ENCODE data around the gene PDLIM1.
A peak's percentile ranks its signal among the peaks of the same experiment; 100 is the strongest.

Gene PDLIM1

DNA sequence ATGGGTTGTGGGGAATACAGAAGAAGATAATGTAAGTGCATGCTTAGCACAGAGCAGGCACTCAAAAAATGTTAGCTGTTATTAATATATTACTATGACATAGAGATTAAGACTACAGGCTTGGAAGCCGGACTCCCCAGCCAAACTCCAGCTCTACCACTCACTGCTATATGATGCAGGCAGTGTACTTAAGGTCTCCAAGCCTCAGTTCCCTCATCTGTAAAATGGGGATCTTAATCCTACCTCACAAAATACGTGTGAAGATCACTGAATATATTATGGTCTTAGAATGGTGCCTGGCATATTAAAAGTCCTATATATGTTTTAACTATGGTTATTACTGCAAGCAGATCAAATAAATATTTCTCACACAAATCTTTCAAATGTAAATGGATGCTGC lies 5.2 kb downstream of the PDLIM1 start:
- no peak for TF ChIP-seq CSDC2 (CRISPR knock-in tag; IDR thresholded peaks at IDR 0.05)
- TF ChIP-seq OSR1 (CRISPR knock-in tag; IDR thresholded peaks at IDR 0.05), result no peak
- TF ChIP-seq SNAI2 (CRISPR knock-in tag; IDR thresholded peaks at IDR 0.05), result no peak
- no peak for TF ChIP-seq ZC3H10 (CRISPR knock-in tag; IDR thresholded peaks at IDR 0.05)
- no peak for TF ChIP-seq POU6F1 (CRISPR knock-in tag; IDR thresholded peaks at IDR 0.05; ENCODE audit: borderline replicate concordance, low read depth)
- TF ChIP-seq, protein P1, sequence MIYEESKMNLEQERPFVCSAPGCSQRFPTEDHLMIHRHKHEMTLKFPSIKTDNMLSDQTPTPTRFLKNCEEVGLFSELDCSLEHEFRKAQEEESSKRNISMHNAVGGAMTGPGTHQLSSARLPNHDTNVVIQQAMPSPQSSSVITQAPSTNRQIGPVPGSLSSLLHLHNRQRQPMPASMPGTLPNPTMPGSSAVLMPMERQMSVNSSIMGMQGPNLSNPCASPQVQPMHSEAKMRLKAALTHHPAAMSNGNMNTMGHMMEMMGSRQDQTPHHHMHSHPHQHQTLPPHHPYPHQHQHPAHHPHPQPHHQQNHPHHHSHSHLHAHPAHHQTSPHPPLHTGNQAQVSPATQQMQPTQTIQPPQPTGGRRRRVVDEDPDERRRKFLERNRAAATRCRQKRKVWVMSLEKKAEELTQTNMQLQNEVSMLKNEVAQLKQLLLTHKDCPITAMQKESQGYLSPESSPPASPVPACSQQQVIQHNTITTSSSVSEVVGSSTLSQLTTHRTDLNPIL (CRISPR knock-in tag; IDR thresholded peaks at IDR 0.05; ENCODE audit: low read depth), result no peak
- no peak for TF ChIP-seq ZNF565 (CRISPR knock-in tag; conservative IDR thresholded peaks at IDR 0.05; ENCODE audit: low read depth)
- no peak for TF ChIP-seq BACH2 (CRISPR knock-in tag; IDR thresholded peaks at IDR 0.05; ENCODE audit: borderline replicate concordance)
- no peak for TF ChIP-seq ZFP3 (CRISPR knock-in tag; IDR thresholded peaks at IDR 0.05)
- TF ChIP-seq RARB (CRISPR knock-in tag; IDR thresholded peaks at IDR 0.05), result no peak
- no peak for TF ChIP-seq ISL1 (CRISPR knock-in tag; IDR thresholded peaks at IDR 0.05)
- ATAC-seq, result no peak

DNA sequence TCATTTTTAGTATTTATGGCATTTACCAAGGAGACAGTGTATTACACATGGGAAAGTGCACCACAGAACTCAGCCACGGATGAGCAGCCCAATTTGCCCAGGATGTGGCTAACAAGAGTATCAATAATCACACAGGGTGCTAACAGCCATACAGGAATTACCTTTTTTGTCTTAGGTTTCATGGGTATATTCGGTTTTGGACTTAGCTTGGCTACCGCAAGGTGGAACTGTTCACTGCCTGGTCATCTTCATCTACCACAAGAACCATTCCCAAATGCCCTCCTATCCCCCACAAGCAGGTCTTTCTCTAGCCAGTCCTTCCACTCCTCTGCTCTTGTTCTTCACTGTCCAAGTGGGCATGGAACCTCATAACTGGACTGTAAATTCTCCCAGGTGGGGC lies 6.0 kb downstream of the PDLIM1 start:
- TF ChIP-seq ISL1 (CRISPR knock-in tag; IDR thresholded peaks at IDR 0.05), result no peak
- no peak for TF ChIP-seq ZNF70 (CRISPR knock-in tag; IDR thresholded peaks at IDR 0.05)
- TF ChIP-seq CSRNP3 (CRISPR knock-in tag; IDR thresholded peaks at IDR 0.05), result no peak
- TF ChIP-seq, protein P2, sequence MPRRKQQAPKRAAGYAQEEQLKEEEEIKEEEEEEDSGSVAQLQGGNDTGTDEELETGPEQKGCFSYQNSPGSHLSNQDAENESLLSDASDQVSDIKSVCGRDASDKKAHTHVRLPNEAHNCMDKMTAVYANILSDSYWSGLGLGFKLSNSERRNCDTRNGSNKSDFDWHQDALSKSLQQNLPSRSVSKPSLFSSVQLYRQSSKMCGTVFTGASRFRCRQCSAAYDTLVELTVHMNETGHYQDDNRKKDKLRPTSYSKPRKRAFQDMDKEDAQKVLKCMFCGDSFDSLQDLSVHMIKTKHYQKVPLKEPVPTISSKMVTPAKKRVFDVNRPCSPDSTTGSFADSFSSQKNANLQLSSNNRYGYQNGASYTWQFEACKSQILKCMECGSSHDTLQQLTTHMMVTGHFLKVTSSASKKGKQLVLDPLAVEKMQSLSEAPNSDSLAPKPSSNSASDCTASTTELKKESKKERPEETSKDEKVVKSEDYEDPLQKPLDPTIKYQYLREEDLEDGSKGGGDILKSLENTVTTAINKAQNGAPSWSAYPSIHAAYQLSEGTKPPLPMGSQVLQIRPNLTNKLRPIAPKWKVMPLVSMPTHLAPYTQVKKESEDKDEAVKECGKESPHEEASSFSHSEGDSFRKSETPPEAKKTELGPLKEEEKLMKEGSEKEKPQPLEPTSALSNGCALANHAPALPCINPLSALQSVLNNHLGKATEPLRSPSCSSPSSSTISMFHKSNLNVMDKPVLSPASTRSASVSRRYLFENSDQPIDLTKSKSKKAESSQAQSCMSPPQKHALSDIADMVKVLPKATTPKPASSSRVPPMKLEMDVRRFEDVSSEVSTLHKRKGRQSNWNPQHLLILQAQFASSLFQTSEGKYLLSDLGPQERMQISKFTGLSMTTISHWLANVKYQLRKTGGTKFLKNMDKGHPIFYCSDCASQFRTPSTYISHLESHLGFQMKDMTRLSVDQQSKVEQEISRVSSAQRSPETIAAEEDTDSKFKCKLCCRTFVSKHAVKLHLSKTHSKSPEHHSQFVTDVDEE (CRISPR knock-in tag; IDR thresholded peaks at IDR 0.05), result no peak
- no peak for TF ChIP-seq TCF4 (CRISPR knock-in tag; IDR thresholded peaks at IDR 0.05; ENCODE audit: borderline replicate concordance)
- TF ChIP-seq ARNTL (CRISPR knock-in tag; IDR thresholded peaks at IDR 0.05; ENCODE audit: borderline replicate concordance, low read depth), result no peak
- TF ChIP-seq ZNF565 (CRISPR knock-in tag; conservative IDR thresholded peaks at IDR 0.05; ENCODE audit: low read depth), result no peak
- TF ChIP-seq BACH2 (CRISPR knock-in tag; IDR thresholded peaks at IDR 0.05; ENCODE audit: borderline replicate concordance), result no peak
- no peak for TF ChIP-seq SNAI2 (CRISPR knock-in tag; IDR thresholded peaks at IDR 0.05)
- TF ChIP-seq, protein P1 (CRISPR knock-in tag; IDR thresholded peaks at IDR 0.05; ENCODE audit: low read depth), result no peak
- TF ChIP-seq POU6F1 (CRISPR knock-in tag; IDR thresholded peaks at IDR 0.05; ENCODE audit: borderline replicate concordance, low read depth), result no peak
- TF ChIP-seq ZNF8 (CRISPR knock-in tag; IDR thresholded peaks at IDR 0.05), result no peak
- TF ChIP-seq ESRRG (CRISPR knock-in tag; IDR thresholded peaks at IDR 0.05), result no peak
- TF ChIP-seq ZFP30 (CRISPR knock-in tag; IDR thresholded peaks at IDR 0.05), result no peak
- no peak for TF ChIP-seq ZC3H10 (CRISPR knock-in tag; IDR thresholded peaks at IDR 0.05)
- TF ChIP-seq OSR1 (CRISPR knock-in tag; IDR thresholded peaks at IDR 0.05), result no peak
- no peak for ATAC-seq

- peak; percentile 48 for ATAC-seq
- TF ChIP-seq, protein P3, sequence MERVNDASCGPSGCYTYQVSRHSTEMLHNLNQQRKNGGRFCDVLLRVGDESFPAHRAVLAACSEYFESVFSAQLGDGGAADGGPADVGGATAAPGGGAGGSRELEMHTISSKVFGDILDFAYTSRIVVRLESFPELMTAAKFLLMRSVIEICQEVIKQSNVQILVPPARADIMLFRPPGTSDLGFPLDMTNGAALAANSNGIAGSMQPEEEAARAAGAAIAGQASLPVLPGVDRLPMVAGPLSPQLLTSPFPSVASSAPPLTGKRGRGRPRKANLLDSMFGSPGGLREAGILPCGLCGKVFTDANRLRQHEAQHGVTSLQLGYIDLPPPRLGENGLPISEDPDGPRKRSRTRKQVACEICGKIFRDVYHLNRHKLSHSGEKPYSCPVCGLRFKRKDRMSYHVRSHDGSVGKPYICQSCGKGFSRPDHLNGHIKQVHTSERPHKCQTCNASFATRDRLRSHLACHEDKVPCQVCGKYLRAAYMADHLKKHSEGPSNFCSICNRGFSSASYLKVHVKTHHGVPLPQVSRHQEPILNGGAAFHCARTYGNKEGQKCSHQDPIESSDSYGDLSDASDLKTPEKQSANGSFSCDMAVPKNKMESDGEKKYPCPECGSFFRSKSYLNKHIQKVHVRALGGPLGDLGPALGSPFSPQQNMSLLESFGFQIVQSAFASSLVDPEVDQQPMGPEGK (CRISPR knock-in tag; IDR thresholded peaks at IDR 0.05; ENCODE audit: borderline replicate concordance), result no peak
- no peak for TF ChIP-seq RARB (CRISPR knock-in tag; IDR thresholded peaks at IDR 0.05)
- no peak for TF ChIP-seq ISL1 (CRISPR knock-in tag; IDR thresholded peaks at IDR 0.05)
- TF ChIP-seq ZC3H10 (CRISPR knock-in tag; IDR thresholded peaks at IDR 0.05), result no peak
- TF ChIP-seq, protein P1 (CRISPR knock-in tag; IDR thresholded peaks at IDR 0.05; ENCODE audit: low read depth), result no peak
- TF ChIP-seq ZNF8 (CRISPR knock-in tag; IDR thresholded peaks at IDR 0.05), result no peak
Observed at GRCh38 chr10:95282107-95282506, 8.7 kb downstream of the PDLIM1 start.
